CD14-positive monocyte (primary cell): ENCODE results near the gene CEP97. TPM values are rescaled to one million over a fixed set of nuclear protein-coding genes. Genes with fewer than 3 reads are reported as not detected.
"Not testable (repeated sequence)": the region's sequence is repeated elsewhere in the genome, so short reads cannot be mapped to it uniquely, and the experiment has no call there.

Experiments
- DNase-seq, 3 donors: peaks; one replicate each; pipeline ENCODE4 v3.0.0-alpha.2; 2011 to 2022
- H2AFZ ChIP-seq: 2 replicates; pipeline ENCODE4 v1.6.0; 2012; ENCODE audit warnings: mild to moderate bottlenecking, low read depth, low read length, inconsistent platforms; ENCODE audit not compliant: insufficient read depth, poor library complexity, severe bottlenecking
- H3K27ac ChIP-seq, 2 donors: 1 replicate in 1 of 2; 2 replicates in 1 of 2; pipeline ENCODE4 v1.5.1; 2012 to 2013; ENCODE audit warnings: low read length in 2 of 2, control low read depth in 1 of 2, inconsistent platforms in 1 of 2, low read depth in 1 of 2, mild to moderate bottlenecking in 1 of 2
- H3K27me3 ChIP-seq, 2 donors: one replicate each; pipeline versions ENCODE4 v1.6.0 to v1.6.1; 2011 to 2013; ENCODE audit warnings: low read length in 2 of 2; ENCODE audit not compliant: control insufficient read depth in 2 of 2, insufficient read depth in 2 of 2
- H3K36me3 ChIP-seq, 2 donors: replicated peaks in 1 of 2; 1 replicate in 1 of 2; 2 replicates in 1 of 2; pipeline versions ENCODE4 v1.5.1 to v1.6.1; 2012 to 2013; ENCODE audit warnings: low read length in 2 of 2, control low read depth in 1 of 2, inconsistent platforms in 1 of 2, mild to moderate bottlenecking in 1 of 2; ENCODE audit not compliant: insufficient read depth in 2 of 2, control insufficient read depth in 1 of 2
- H3K4me1 ChIP-seq, 2 donors: 1 replicate in 1 of 2; 2 replicates in 1 of 2; pipeline versions ENCODE4 v1.5.1 to v1.6.1; 2012 to 2013; ENCODE audit warnings: low read length in 2 of 2, control low read depth in 1 of 2, inconsistent platforms in 1 of 2, mild to moderate bottlenecking in 1 of 2, moderate library complexity in 1 of 2; ENCODE audit not compliant: insufficient read depth in 2 of 2, control insufficient read depth in 1 of 2
- H3K4me2 ChIP-seq: replicated peaks from 2 replicates; pipeline ENCODE3; 2012; ENCODE audit warnings: low read length, moderate library complexity, mild to moderate bottlenecking; ENCODE audit not compliant: poor library complexity, severe bottlenecking; ENCODE audit errors: extremely low read depth
- H3K4me3 ChIP-seq, 3 experiments: fragments of 200-600 bp in 1 of 3; sonication (generic) in 1 of 3; replicated peaks in 1 of 3; 1 replicate in 2 of 3; 2 replicates in 1 of 3; pipeline ENCODE4 v1.5.1; 2011 to 2013; ENCODE audit warnings: low read length in 3 of 3, mild to moderate bottlenecking in 3 of 3, control low read depth in 2 of 3, low read depth in 2 of 3, inconsistent platforms in 1 of 3, moderate library complexity in 1 of 3
- H3K79me2 ChIP-seq: 2 replicates; pipeline ENCODE4 v1.6.0; 2012; ENCODE audit warnings: mild to moderate bottlenecking, control low read depth, inconsistent platforms, low read length, moderate library complexity; ENCODE audit not compliant: insufficient read depth
- H3K9ac ChIP-seq: 2 replicates; pipeline ENCODE4 v1.6.0; 2017; ENCODE audit warnings: low read length, mild to moderate bottlenecking; ENCODE audit not compliant: insufficient read depth, poor library complexity, severe bottlenecking
- H3K9me3 ChIP-seq, 2 donors: replicated peaks in 1 of 2; 1 replicate in 1 of 2; 2 replicates in 1 of 2; pipeline versions ENCODE4 v1.5.1 to v1.6.1; 2012 to 2013; ENCODE audit warnings: low read length in 2 of 2, control low read depth in 1 of 2; ENCODE audit not compliant: control insufficient read depth in 1 of 2, insufficient read depth in 1 of 2
- H4K20me1 ChIP-seq: 2 replicates; pipeline ENCODE4 v1.6.0; 2012; ENCODE audit warnings: mild to moderate bottlenecking, low read length, control low read depth, moderate library complexity; ENCODE audit not compliant: insufficient read depth
- H3K27ac Mint-ChIP-seq, 7 donors: one replicate each; pipeline ENCODE4 v1.8.0; 2020; ENCODE audit warnings: mild to moderate bottlenecking in 7 of 7, mixed read lengths in 7 of 7, moderate library complexity in 6 of 7, inconsistent platforms in 2 of 7
- H3K27me3 Mint-ChIP-seq, 3 donors: one replicate each; pipeline ENCODE4 v1.8.0; 2021 to 2022; ENCODE audit warnings: low read depth in 3 of 3, mild to moderate bottlenecking in 3 of 3, mixed read lengths in 3 of 3, moderate library complexity in 3 of 3, inconsistent platforms in 1 of 3
- H3K36me3 Mint-ChIP-seq, 2 donors: one replicate each; pipeline ENCODE4 v1.8.0; 2020; ENCODE audit warnings: mixed read lengths in 2 of 2, inconsistent platforms in 1 of 2, mild to moderate bottlenecking in 1 of 2
- H3K4me1 Mint-ChIP-seq: one replicate; pipeline ENCODE4 v1.8.0; 2020; ENCODE audit warnings: mild to moderate bottlenecking, mixed read lengths
- H3K4me3 Mint-ChIP-seq, 2 donors: one replicate each; pipeline ENCODE4 v1.8.0; 2020; ENCODE audit warnings: mild to moderate bottlenecking in 2 of 2, mixed read lengths in 2 of 2, moderate library complexity in 1 of 2
- H3K9me3 Mint-ChIP-seq, 7 donors: one replicate each; pipeline ENCODE4 v1.8.0; 2020 to 2022; ENCODE audit warnings: mixed read lengths in 7 of 7, mild to moderate bottlenecking in 6 of 7, moderate library complexity in 6 of 7, inconsistent platforms in 2 of 7
- CTCF ChIP-seq: fragments of 200-600 bp; IDR thresholded peaks from one replicate; pipeline ENCODE4 v1.8.0; 2022; ENCODE audit warnings: antibody characterized with exemption, mild to moderate bottlenecking
- WGBS: methylation state at CpG from one replicate; pipeline ENCODE4 v1.1.5; 2013; ENCODE audit warnings: missing lambda C conversion rate; ENCODE audit not compliant: insufficient coverage; 5-methylcytosine and 5-hydroxymethylcytosine counted together
- intact Hi-C, 2 donors: fragments of 100-400 bp; cut with micrococcal nuclease; formaldehyde crosslinking; loops; one replicate each; pipeline versions ENCODE4 v1.15.0 to v1.15.1; 2023
- polyA plus RNA-seq, 3 donors: library from polyadenylated mRNA; depleted of rRNA in 1 of 3; unstranded in 2 of 3; stranded (reverse) in 1 of 3; fragments of 300-500 nt in 2 of 3; fragments of >200 nt in 1 of 3; fragmentation: Illumina TruSeq in 2 of 3; gene quantifications; 1 replicate in 2 of 3; 2 replicates in 1 of 3; pipeline ENCODE4 v1.2.3, GENCODE V29; 2012 to 2021

CEP97 gene
- polyA plus RNA-seq, 3 donors: 0.79 to 1.7 (median 1.5) TPM

DNA sequence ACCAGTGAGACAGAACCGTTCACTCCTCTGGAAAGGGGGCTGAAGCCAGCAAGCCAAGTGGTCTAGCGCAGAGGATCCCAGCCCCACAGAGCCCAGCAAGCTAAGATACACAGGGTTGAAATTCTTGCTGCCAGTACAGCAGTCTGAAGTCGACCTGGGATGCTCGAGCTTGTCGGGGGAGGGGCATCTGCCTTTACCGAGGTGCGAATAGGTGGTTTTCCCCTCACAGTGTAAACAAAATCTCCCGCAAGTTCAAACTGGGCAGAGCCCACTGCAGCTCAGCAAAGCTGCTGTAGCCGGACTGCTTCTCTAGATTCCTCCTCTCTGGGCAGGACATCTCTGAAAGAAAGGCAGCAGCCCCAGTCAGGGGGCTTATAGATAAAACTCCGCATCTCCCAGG, 11.4 kb downstream of the CEP97 start:
- Histone ChIP-seq H3K4me2 (no peak overlapping the region), H3K79me2 (no peaks in the 10 kb centered on the region), H3K27ac (no peak overlapping the region), H3K4me1 (no peaks in the 10 kb centered on the region), H4K20me1 (no peaks in the 10 kb centered on the region), H3K9me3 (peaks cover 0 to 14% of the 10 kb centered on the region in 2 donors), H3K9ac (no peak overlapping the region), H3K27me3 (no peaks in the 10 kb centered on the region), H2AFZ (no peak overlapping the region), H3K4me3 (no peak overlapping the region), H3K36me3 (peaks cover 47 to 60% of the 10 kb centered on the region in 2 donors)
- H3K4me1 Mint-ChIP-seq: no peaks in the 10 kb centered on the region
- no peak for TF ChIP-seq CTCF
- no peaks in the 10 kb centered on the region for H3K27me3 Mint-ChIP-seq
- DNase-seq: no peak
- 97% methylated on average over 9 of the region's 10 CpGs for WGBS
- intact Hi-C loops: no loop called here
- no peak overlapping the region for H3K4me3 Mint-ChIP-seq
- H3K9me3 Mint-ChIP-seq: peaks cover 12 to 29% (median 19%) of the 10 kb centered on the region in 7 donors
- H3K27ac Mint-ChIP-seq: no peak overlapping the region
- H3K36me3 Mint-ChIP-seq: peaks cover 56 to 65% of the 10 kb centered on the region in 2 donors

GRCh38 chr3:101741914-101742313, 17.5 kb downstream of the CEP97 start:
- H3K4me3 Mint-ChIP-seq, H3K4me1 Mint-ChIP-seq, H3K36me3 ChIP-seq, H3K4me1 ChIP-seq, H3K27ac ChIP-seq, H3K4me3 ChIP-seq, DNase-seq, H3K27me3 Mint-ChIP-seq, H3K4me2 ChIP-seq, H3K79me2 ChIP-seq, H3K27me3 ChIP-seq, intact Hi-C loops, H3K9me3 ChIP-seq, H2AFZ ChIP-seq, H3K9ac ChIP-seq, H4K20me1 ChIP-seq: not testable (repeated sequence)
- H3K36me3 Mint-ChIP-seq: peaks cover 5 to 12% of the 10 kb centered on the region in 2 donors
- no CpG with 5 or more reads among the region's 3 CpGs for WGBS
- peak overlapping the region in 1 of 7 donors; percentile 81 for H3K27ac Mint-ChIP-seq
- H3K9me3 Mint-ChIP-seq: peaks cover 3 to 22% (median 11%) of the 10 kb centered on the region in 7 donors
